GM20431 (cell line): ENCODE measurements around the gene DIPK2B.

Experiments used
- in situ Hi-C: fragments of 300-500 bp; cut with MseI, MboI; formaldehyde crosslinking; loops from one replicate; pipeline ENCODE4 v1.15.0; 2020; ENCODE audit warnings: low sequenced_read_pairs; ENCODE audit not compliant: unreplicated experiment

The DIPK2B gene

GRCh38 chrX:45164995-45165394 is 35.7 kb downstream of the DIPK2B start:
- in situ Hi-C loops = no loop called here

- in situ Hi-C loops = no loop called here
Observed at GRCh38 chrX:45164021-45164621, 36.6 kb downstream of the DIPK2B start.

GRCh38 chrX:45157647-45158046 is 43.0 kb downstream of the DIPK2B start:
- in situ Hi-C loops = no loop called here

- in situ Hi-C loops = no loop called here
Observed at GRCh38 chrX:45154462-45154861, 46.2 kb downstream of the DIPK2B start.

GRCh38 chrX:45154033-45154360 is 46.7 kb downstream of the DIPK2B start:
- in situ Hi-C loops = no loop called here
